Muscle layer of duodenum (tissue), 2 donors: ENCODE data around the gene CACNA1I.

ENCODE experiments used
- H3K27ac ChIP-seq: one replicate; pipeline ENCODE4 v1.7.0; 2013; ENCODE audit warnings: mild to moderate bottlenecking, low read length
- H3K27me3 ChIP-seq: one replicate; pipeline ENCODE4 v1.7.0; 2013; ENCODE audit warnings: low read depth, mild to moderate bottlenecking, control low read depth, low read length
- H3K36me3 ChIP-seq, 2 donors: one replicate each; pipeline ENCODE4 v1.7.0; 2013; ENCODE audit warnings: low read length in 2 of 2, control low read depth in 1 of 2, mild to moderate bottlenecking in 1 of 2; ENCODE audit not compliant: insufficient read depth in 2 of 2, control insufficient read depth in 1 of 2
- H3K4me1 ChIP-seq, 2 donors: one replicate each; pipeline ENCODE4 v1.7.0; 2013; ENCODE audit warnings: low read length in 2 of 2, mild to moderate bottlenecking in 2 of 2, control low read depth in 1 of 2, moderate library complexity in 1 of 2; ENCODE audit not compliant: insufficient read depth in 2 of 2, control insufficient read depth in 1 of 2
- H3K4me3 ChIP-seq, 2 donors: one replicate each; pipeline ENCODE4 v1.7.0; 2013; ENCODE audit warnings: low read length in 2 of 2, low read depth in 1 of 2, mild to moderate bottlenecking in 1 of 2
- H3K9me3 ChIP-seq, 2 donors: one replicate each; pipeline ENCODE4 v1.7.0; 2013; ENCODE audit warnings: low read length in 2 of 2, control low read depth in 1 of 2, mild to moderate bottlenecking in 1 of 2; ENCODE audit not compliant: control insufficient read depth in 1 of 2
- donor health status: healthy.

Gene CACNA1I

DNA sequence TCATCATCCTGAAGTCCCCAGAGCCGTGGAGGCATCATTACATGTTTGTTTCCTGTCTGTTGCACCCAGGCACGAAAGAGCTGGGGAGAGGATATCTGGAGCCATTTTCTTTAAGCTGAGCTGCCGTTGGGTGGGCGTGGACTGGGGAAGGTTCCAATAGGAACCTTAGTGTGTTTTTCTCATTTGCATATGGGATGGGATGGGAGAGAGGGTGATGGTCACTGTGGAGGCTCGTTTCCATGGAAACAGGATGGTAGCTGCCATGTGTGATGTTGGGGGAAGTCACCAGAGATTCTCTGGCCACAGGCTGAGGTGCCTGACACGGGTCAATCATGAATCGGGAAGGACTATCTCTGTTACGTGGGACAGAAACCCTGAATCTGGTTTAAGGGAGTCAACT, 39.7 kb downstream of the CACNA1I start:
- H3K36me3 ChIP-seq: no peaks in the 10 kb centered on the region
- H3K27me3 ChIP-seq: no peaks in the 10 kb centered on the region
- H3K9me3 ChIP-seq: peaks cover 3 to 5% of the 10 kb centered on the region in 2 donors
- H3K4me3 ChIP-seq: no peak overlapping the region
- H3K4me1 ChIP-seq: no peaks in the 10 kb centered on the region
- H3K27ac ChIP-seq: no peak overlapping the region

DNA sequence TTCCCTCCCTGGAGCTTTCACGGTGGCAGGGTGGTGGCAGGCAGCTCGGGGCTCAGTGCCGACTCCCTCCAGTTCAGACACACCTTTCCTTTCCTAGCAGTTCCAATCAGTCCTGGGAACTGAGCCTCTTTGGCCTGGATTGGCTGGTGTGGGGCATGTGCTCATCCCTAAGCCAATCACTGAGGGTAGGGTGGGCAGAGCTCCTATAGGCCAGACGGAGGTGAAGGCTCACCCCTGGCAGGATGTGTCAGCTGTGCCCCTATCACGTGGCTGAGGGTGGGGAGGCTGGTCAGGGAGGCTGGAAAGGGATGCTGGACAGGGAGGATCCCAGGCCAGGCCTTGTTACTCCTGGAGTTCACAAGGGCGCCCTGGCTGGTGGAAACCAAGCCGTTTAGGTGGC, 40.2 kb downstream of the CACNA1I start:
- Histone ChIP-seq H3K36me3 (no peaks in the 10 kb centered on the region), H3K4me3 (no peak overlapping the region), H3K27ac (no peak overlapping the region), H3K4me1 (no peaks in the 10 kb centered on the region), H3K9me3 (peaks cover 3 to 5% of the 10 kb centered on the region in 2 donors), H3K27me3 (no peaks in the 10 kb centered on the region)

DNA sequence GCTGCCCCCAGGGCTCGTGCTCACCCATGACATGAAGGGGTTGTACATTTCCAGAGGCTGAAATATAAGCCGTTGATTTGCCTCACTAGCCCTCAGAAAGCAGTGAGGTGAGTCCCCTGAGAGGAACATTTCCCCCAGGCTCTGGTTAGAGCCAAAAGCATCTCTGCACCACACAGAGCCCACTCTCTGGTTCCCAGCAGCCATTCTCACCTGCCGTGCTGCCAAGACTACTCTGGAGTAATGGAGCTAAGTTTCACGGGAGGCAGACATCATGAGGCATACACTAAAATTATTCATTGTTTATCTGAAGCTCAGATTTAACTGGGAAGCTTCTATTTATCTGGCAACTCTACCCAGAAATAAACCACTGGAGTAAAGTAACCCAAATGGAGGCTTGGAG, 40.8 kb downstream of the CACNA1I start:
- Histone ChIP-seq H3K4me3 (no peak overlapping the region), H3K27ac (no peak overlapping the region), H3K4me1 (no peaks in the 10 kb centered on the region), H3K9me3 (peaks cover 3 to 5% of the 10 kb centered on the region in 2 donors), H3K36me3 (no peaks in the 10 kb centered on the region), H3K27me3 (no peaks in the 10 kb centered on the region)

DNA sequence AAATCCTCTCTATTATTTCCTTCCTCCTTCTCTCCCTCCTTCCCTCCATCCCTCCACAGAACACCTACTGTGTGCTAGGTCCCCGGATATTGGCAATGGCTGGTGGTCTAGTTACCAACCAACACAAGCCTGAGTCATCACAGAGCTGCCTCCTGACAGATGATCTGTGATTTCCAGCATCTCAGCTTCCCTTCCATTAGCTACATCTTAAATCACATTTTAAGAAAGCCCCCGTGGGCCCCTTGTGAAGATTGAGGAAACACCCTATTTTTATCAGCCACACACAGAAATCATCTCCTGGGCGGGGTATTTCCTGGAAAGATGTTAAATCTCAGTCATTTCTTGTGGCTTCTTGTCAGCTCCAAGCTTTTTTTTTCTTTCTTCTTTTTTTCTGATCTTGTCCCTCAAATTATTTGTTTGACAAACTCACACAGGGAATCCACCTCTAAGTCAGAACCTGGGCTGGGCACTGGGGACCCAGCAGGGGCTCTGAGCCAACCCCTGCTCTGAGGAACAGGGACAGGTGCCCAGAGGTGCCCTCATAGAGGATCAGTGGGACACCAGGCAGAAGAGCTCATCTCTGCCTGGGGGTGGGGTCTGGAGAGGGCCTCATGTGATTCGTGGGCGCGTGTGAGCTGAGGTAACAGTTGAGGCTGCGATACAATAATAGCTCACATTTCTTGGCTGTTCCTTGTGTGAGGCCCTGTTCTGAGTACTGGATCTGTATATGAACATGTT, 42.4 kb downstream of the CACNA1I start:
- H3K9me3 ChIP-seq: peaks cover 3 to 5% of the 10 kb centered on the region in 2 donors

DNA sequence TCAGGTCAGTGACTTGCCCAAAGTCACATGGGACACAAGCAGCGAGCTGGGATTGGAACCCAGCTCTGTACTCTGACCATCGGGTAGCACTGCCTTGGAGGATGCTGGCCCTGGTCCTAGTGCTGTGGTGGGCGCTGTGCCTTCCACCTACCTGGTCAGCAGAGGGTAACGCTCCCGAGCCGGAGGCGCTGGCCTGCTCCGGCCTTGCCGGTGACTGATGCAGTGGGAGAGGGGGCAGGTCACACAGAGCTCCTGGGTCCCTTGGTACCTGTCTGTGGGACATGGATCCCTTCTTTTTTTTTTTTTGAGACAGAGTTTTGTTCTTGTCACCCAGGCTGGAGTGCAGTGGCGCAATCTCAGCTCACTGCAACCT, 43.0 kb downstream of the CACNA1I start:
- Histone ChIP-seq H3K27ac (no peak overlapping the region), H3K27me3 (peaks cover 8% of the 10 kb centered on the region)

More for the DNA sequence above, 42.4 kb downstream of the CACNA1I start:
- no peak overlapping the region for H3K4me3 ChIP-seq
- no peaks in the 10 kb centered on the region for H3K36me3 ChIP-seq
- H3K27me3 ChIP-seq: peaks cover 3% of the 10 kb centered on the region
- H3K27ac ChIP-seq: no peak overlapping the region
- H3K4me1 ChIP-seq: no peaks in the 10 kb centered on the region

DNA sequence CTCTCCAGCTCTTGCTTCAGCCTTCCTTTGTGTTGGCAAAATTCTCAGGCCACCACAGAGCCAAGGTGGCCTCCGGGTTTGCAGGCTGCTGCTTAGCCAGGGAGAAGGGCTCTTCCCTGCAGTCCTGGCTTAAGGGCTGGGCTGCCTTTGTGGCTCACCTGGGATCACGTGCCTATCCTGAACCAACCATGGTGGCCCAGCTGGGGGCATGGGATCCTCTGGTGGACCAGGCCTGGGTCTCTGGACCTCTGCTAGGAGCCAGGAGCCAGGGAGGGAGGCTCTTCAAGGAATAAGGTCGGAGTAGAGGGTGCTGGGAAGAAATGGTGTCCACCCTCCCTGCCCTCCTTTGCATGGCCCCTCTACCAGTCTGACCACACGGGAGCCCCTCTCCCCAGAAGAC, 43.9 kb downstream of the CACNA1I start:
- Histone ChIP-seq H3K36me3 (no peaks in the 10 kb centered on the region), H3K27ac (no peak overlapping the region), H3K27me3 (peaks cover 13% of the 10 kb centered on the region)

More for the DNA sequence above, 43.0 kb downstream of the CACNA1I start:
- H3K36me3 ChIP-seq: no peaks in the 10 kb centered on the region
- H3K4me1 ChIP-seq: no peaks in the 10 kb centered on the region
- H3K4me3 ChIP-seq: no peak overlapping the region
- peaks cover 3 to 5% of the 10 kb centered on the region in 2 donors for H3K9me3 ChIP-seq

DNA sequence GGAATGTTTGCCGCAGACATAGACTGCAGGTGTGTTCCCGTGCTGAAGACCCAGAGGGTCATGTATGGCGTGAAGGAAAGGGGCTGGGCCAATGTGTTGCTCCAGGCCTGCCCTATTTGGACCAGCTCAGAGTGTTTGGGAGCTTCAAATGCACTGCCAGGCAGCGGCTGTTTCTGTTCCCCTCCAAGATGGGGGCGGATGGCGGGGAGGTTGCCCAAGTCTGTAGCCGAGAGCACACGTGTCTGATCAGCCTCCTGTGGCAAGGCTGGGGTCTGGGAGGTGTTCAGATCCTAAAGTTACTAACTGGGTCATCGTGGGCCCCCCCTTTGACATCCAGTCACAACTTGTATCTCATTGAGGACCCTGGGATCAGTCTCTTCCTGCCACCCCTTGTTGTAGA, 45.5 kb downstream of the CACNA1I start:
- Histone ChIP-seq H3K27me3 (peaks cover 13% of the 10 kb centered on the region), H3K4me3 (no peak overlapping the region), H3K4me1 (no peaks in the 10 kb centered on the region), H3K27ac (no peak overlapping the region), H3K9me3 (peaks cover 3 to 5% of the 10 kb centered on the region in 2 donors), H3K36me3 (no peaks in the 10 kb centered on the region)

More for the DNA sequence above, 43.9 kb downstream of the CACNA1I start:
- Histone ChIP-seq H3K9me3 (peaks cover 3 to 5% of the 10 kb centered on the region in 2 donors), H3K4me3 (no peak overlapping the region), H3K4me1 (no peaks in the 10 kb centered on the region)

DNA sequence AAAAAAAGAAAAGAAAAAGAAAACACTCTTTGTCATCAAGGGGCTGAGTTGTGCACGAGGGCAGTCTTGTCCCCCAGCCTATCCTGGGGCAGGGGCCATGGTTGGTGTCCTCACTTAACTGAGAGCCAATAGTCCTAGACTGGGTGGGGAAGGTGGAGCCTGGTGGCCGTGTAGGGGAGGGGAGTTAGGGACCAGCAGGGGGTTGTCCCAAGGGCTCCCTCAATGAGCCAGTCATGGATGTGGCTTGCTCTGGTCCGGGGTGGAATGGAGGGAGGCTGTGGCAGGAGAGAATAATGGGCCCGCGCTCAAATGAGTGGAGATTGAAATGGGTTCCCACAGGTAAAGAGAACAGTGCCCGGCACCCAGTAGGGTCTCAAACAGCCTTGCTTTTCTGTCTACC, 46.2 kb downstream of the CACNA1I start:
- Histone ChIP-seq H3K9me3 (peaks cover 2 to 3% of the 10 kb centered on the region in 2 donors), H3K36me3 (no peaks in the 10 kb centered on the region), H3K27me3 (peaks cover 13% of the 10 kb centered on the region), H3K27ac (no peak overlapping the region), H3K4me3 (no peak overlapping the region), H3K4me1 (no peaks in the 10 kb centered on the region)

DNA sequence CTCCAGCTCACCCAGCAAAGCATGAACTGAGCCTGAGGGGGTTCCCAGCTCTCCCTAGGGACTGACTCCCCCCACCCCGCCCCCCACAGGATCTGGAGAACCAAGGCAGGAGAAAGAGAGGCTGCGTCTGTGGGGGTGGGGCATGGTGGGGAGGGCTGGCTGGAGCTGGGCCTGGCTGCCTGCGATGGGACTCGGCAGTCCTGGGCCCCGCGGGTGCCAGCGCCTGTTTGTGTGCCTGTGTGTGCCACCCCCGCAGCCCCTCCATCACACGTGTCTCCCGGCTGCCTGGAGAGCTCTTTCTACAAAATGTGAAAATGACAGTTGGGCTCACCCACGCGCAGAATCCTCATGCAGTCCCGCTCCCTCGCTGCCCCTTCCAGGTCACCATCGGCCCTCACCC, 46.8 kb downstream of the CACNA1I start:
- Histone ChIP-seq H3K27me3 (peaks cover 13% of the 10 kb centered on the region), H3K4me3 (no peak overlapping the region)

DNA sequence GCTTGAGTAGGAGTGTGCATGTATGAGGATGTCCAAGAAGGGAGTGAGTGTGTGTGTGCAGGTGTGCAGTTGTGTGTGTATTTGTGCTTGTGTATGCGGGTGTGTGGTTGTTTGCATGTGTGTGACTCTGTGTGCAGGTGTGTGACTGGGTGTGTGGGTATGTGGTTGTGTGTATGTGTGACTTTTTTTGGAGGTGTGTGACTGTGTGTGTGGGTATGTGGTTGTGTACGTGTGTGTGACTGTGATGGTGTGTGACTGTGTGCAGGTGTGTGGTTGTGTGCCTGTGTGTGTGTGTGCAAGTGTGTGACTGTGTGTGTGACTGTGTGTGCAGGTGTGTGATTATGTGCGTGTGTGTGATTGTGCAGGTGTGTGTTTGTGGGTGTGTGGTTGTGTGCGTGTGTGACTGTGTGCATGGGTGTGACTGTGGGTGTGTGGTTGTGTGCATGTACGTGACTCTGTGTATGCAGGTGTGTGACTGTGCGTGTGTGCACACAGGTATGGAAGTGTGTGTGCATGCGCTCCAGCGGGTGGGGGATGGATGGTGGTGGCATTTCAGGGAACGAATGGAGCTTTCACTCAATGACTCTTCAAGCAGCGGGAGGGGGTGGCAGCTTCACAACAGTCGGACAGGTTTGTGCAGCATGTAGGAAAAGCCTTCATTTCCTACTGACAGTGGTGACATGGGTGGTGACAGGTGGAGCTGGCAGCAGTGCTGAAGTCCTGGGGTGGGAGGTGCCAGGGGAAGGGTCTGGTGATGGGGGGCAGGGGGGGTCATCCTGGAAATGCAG, 47.6 kb downstream of the CACNA1I start:
- H3K36me3 ChIP-seq: no peaks in the 10 kb centered on the region
- no peak overlapping the region for H3K27ac ChIP-seq
- no peaks in the 10 kb centered on the region for H3K4me1 ChIP-seq
- H3K9me3 ChIP-seq: no peaks in the 10 kb centered on the region
- no peak overlapping the region for H3K4me3 ChIP-seq
- peaks cover 18% of the 10 kb centered on the region for H3K27me3 ChIP-seq

More for the DNA sequence above, 46.8 kb downstream of the CACNA1I start:
- Histone ChIP-seq H3K27ac (no peak overlapping the region), H3K4me1 (no peaks in the 10 kb centered on the region), H3K9me3 (no peaks in the 10 kb centered on the region), H3K36me3 (no peaks in the 10 kb centered on the region)

DNA sequence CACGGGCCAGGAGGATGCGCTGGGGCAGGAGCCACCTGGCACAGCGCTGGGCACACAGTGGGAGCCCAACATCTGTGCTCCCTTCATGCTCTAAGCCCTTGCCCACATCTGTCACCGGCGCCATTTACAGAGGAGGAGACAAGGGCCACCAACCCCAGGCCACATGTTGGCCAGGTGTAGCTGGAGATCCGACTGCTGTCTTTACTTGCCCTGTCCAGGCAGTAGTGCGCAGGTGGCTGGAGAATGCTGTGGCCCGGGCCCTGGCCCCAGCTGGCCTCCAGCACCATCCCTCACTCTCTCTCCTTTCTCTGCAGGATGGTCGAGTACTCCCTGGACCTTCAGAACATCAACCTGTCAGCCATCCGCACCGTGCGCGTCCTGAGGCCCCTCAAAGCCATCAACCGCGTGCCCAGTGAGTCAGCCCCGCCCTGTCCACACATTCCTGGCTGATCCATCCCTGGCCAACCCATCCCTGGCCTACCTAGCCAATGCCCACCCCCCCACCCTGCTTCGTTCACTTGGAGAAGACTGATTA, 48.5 kb downstream of the CACNA1I start:
- Histone ChIP-seq H3K4me3 (no peak overlapping the region), H3K9me3 (no peaks in the 10 kb centered on the region), H3K36me3 (no peaks in the 10 kb centered on the region), H3K27me3 (peaks cover 18% of the 10 kb centered on the region), H3K4me1 (no peaks in the 10 kb centered on the region), H3K27ac (no peak overlapping the region)
